Body of pancreas (tissue), 4 donors: ENCODE measurements around the gene NABP1. TPM values are rescaled to one million over a fixed set of nuclear protein-coding genes. Genes with fewer than 3 reads are reported as not detected.

ENCODE experiments used
- ATAC-seq: fragments of 150-250 bp; one replicate; pipeline ENCODE4 v1.9.1; 2016
- DNase-seq, 4 donors: peaks; one replicate each; pipeline ENCODE4 v3.0.0-alpha.2; 2019
- H3K27ac ChIP-seq, 4 donors: fragments of 200-600 bp; sonication (generic); 1 replicate in 3 of 4; 2 replicates in 1 of 4; pipeline versions ENCODE4 v1.5.1 to v1.6.1; 2016 to 2019; ENCODE audit warnings: mild to moderate bottlenecking in 1 of 4, mixed read lengths in 1 of 4, moderate library complexity in 1 of 4
- H3K27me3 ChIP-seq, 2 donors: fragments of 200-600 bp; sonication (generic); one replicate each; pipeline ENCODE4 v1.6.0; 2016; ENCODE audit warnings: mild to moderate bottlenecking in 1 of 2
- H3K36me3 ChIP-seq, 2 donors: fragments of 200-600 bp; sonication (generic); replicated peaks in 1 of 2; 2 replicates each; pipeline ENCODE4 v1.5.1; 2016; ENCODE audit warnings: low read depth in 2 of 2; ENCODE audit not compliant: insufficient read depth in 1 of 2
- H3K4me1 ChIP-seq: fragments of 200-600 bp; sonication (generic); one replicate; pipeline ENCODE4 v1.6.0; 2016
- H3K4me3 ChIP-seq, 2 donors: fragments of 200-600 bp; sonication (generic); 1 replicate in 1 of 2; 2 replicates in 1 of 2; pipeline ENCODE4 v1.5.1; 2016 to 2019
- H3K9me3 ChIP-seq, 3 donors: fragments of 200-600 bp; sonication (generic); 1 replicate in 2 of 3; 2 replicates in 1 of 3; pipeline ENCODE4 v1.5.1; 2016
- POLR2A ChIP-seq, 3 donors: fragments of 450-650 bp; IDR thresholded peaks; one replicate each; pipeline ENCODE4 v1.6.1; 2016; ENCODE audit warnings: antibody characterized with exemption in 3 of 3, mild to moderate bottlenecking in 2 of 3
- WGBS, 2 donors: methylation state at CpG; one replicate each; pipeline ENCODE4 v1.1.5; 2017; 5-methylcytosine and 5-hydroxymethylcytosine counted together
- intact Hi-C: fragments of 100-400 bp; cut with DNase I; formaldehyde crosslinking; loops from one replicate; pipeline ENCODE4 v1.15.1; 2023
- total RNA-seq, 2 donors: library from RNA; depleted of rRNA; stranded (reverse); fragments of >200 nt; gene quantifications; one replicate each; pipeline ENCODE4 v1.1.0, GENCODE V29; 2016
- TF ChIP-seq, protein P1 (sequence below), 7 experiments: fragments of 450-650 bp in 4 of 7; fragments of 200-600 bp in 3 of 7; sonication (generic) in 3 of 7; IDR thresholded peaks; one replicate each; pipeline ENCODE4 v1.5.1; 2016 to 2019; ENCODE audit warnings: antibody characterized with exemption in 7 of 7

Gene NABP1
- total RNA-seq, 2 donors from 2014 or later: 10.9 to 39.2 TPM

DNA sequence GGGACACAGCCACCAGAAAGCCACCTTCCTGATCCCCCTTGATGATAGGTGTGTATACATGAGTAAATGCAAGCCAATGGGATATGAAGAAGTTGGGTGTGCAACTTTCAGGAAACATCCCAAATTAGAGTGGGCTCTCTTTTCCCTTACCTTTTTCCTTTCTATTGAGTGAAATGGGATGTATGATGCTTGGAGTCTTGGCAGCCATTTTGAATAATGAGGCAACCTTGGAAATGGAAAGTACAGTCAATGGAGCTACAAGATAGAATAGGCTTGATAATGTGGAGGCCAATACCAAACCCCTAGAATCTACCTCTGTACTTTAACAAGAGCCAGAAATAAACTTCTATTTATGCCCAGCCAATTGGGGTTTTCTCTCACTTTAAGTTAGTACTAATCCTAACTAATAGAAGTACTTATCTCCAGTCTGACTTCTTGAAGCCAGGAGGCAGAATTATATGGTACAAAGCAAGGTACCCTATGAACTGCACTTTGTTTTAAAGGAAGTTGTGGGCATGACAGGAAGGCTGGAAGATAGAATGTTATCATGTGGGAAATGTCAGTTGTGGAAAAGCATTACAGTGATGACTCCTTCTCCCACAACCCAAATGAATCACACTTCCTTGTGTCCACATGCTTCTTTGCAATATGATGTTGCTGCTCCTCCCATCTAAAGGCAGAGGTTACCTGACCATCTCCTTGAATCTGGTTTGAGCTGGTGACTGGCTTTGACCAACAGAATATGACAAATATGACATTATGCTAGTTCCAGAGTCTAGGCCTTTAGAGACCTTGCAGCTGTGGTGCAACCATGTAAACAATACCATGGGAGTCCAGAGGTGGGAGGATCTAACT lies 12.9 kb upstream of the NABP1 start:
- DNase-seq (no peak), ATAC-seq (no peak)
- no peaks in the 10 kb centered on the region for H3K27me3 ChIP-seq
- no peak for TF ChIP-seq POLR2A (IDR thresholded peaks at IDR 0.05)
- TF ChIP-seq, protein P1, sequence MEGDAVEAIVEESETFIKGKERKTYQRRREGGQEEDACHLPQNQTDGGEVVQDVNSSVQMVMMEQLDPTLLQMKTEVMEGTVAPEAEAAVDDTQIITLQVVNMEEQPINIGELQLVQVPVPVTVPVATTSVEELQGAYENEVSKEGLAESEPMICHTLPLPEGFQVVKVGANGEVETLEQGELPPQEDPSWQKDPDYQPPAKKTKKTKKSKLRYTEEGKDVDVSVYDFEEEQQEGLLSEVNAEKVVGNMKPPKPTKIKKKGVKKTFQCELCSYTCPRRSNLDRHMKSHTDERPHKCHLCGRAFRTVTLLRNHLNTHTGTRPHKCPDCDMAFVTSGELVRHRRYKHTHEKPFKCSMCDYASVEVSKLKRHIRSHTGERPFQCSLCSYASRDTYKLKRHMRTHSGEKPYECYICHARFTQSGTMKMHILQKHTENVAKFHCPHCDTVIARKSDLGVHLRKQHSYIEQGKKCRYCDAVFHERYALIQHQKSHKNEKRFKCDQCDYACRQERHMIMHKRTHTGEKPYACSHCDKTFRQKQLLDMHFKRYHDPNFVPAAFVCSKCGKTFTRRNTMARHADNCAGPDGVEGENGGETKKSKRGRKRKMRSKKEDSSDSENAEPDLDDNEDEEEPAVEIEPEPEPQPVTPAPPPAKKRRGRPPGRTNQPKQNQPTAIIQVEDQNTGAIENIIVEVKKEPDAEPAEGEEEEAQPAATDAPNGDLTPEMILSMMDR (IDR thresholded peaks at IDR 0.05): no peak
- no peak overlapping the region for H3K4me3 ChIP-seq
- no peaks in the 10 kb centered on the region for H3K36me3 ChIP-seq
- intact Hi-C loops: no loop called here
- no peaks in the 10 kb centered on the region for H3K9me3 ChIP-seq
- no peaks in the 10 kb centered on the region for H3K4me1 ChIP-seq
- H3K27ac ChIP-seq: no peak overlapping the region

DNA sequence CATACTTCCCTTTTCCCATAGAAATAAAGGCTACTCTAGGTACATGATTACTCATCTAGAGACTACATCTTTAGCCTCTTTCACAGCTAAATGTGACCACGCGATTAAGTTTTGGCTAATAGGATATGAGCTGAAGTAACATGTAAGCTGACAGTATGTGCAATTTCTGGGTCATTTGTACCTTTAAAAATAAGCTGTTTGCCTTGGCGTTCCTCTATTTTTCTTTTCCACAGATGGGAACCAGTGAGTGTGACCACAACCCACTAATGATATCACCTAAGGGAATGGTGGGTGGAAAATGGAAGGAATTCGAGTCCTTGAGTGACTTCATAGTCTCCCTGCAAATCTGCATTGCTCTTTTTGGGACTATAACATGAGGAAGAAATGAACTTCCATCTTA lies 11.7 kb upstream of the NABP1 start:
- intact Hi-C loops: no loop called here
- no peak overlapping the region for H3K27ac ChIP-seq

DNA sequence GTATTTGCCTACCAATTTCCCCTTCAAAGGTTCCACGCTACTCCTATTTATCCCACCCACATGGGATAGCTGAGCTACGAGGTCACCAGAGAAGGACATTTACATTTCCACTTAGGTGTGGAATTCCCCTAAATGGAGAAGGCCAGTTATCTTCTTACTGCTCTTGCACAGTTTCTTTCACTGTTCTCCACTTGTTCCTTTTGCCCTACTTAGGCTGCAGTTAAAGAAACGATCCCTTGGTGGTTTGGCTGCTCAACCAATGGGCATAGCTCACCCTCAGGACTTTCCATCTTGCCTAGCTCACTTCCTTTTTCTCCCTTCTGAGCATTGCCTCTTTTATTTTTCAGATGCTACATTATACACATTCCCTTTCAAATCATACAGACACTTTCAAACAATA lies 11.2 kb upstream of the NABP1 start:
- H3K9me3 ChIP-seq: no peaks in the 10 kb centered on the region
- TF ChIP-seq POLR2A (IDR thresholded peaks at IDR 0.05): no peak
- TF ChIP-seq, protein P1 (IDR thresholded peaks at IDR 0.05): no peak
- no peak overlapping the region for H3K4me3 ChIP-seq
- H3K27ac ChIP-seq: no peak overlapping the region
- ATAC-seq (no peak), DNase-seq (no peak)
- H3K4me1 ChIP-seq: no peaks in the 10 kb centered on the region
- intact Hi-C loops: no loop called here
- WGBS, 2 donors: 54% methylated on average over 3 of the region's 3 CpGs
- H3K36me3 ChIP-seq: no peaks in the 10 kb centered on the region
- H3K27me3 ChIP-seq: no peaks in the 10 kb centered on the region

More for the DNA sequence above, 11.7 kb upstream of the NABP1 start:
- no peaks in the 10 kb centered on the region for H3K36me3 ChIP-seq
- 71 to 83% methylated on average over 4 of the region's 4 CpGs for WGBS, 2 donors
- H3K4me1 ChIP-seq: no peaks in the 10 kb centered on the region
- no peaks in the 10 kb centered on the region for H3K27me3 ChIP-seq
- no peak overlapping the region for H3K4me3 ChIP-seq
- H3K9me3 ChIP-seq: no peaks in the 10 kb centered on the region
- no peak for ATAC-seq
- TF ChIP-seq POLR2A (IDR thresholded peaks at IDR 0.05): no peak
- TF ChIP-seq, protein P1 (IDR thresholded peaks at IDR 0.05): no peak
- no peak for DNase-seq

DNA sequence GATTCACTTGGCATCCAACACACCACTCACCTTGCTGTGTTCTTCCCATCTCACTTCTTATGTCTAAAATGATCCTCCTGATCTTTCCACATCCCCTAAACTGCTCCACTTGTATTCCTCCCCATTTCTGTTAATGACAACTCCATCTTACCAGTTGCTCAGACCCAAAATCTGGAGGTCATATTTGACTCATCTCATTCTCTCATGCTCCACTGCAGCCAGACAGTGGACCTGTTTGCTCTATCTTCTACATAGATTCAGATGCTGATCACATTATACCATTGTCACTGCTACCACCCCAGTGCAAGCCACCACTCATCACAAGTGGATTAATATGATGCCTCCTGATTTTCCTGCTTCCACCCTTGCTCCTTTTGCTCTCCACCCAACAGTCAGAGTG lies 7.9 kb upstream of the NABP1 start:
- ATAC-seq (no peak), DNase-seq (no peak)
- Histone ChIP-seq H3K4me1 (no peaks in the 10 kb centered on the region), H3K4me3 (no peak overlapping the region), H3K27me3 (no peaks in the 10 kb centered on the region), H3K27ac (no peak overlapping the region), H3K36me3 (no peaks in the 10 kb centered on the region), H3K9me3 (no peaks in the 10 kb centered on the region)
- intact Hi-C loops: no loop called here
- TF ChIP-seq, protein P1 (IDR thresholded peaks at IDR 0.05): no peak
- no peak for TF ChIP-seq POLR2A (IDR thresholded peaks at IDR 0.05)

DNA sequence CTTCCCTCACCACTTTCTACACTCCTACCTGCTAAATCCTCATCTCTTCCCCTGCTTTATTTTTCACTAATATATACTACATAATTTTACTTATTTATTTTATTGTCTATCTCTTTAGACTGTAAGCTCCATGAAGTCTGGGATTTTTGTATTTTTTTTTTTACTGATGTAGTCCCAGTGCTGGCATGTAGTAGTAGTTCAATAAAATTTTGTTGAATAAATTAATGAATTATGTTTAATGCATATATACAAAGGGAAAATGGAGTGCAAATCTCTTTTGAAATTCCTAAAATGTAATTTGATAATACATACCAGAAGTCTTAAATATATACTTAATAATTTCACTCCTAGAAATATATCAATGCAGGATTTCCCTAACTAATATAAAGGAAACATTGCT lies 7.1 kb upstream of the NABP1 start:
- intact Hi-C loops: no loop called here

More for the DNA sequence above, 7.1 kb upstream of the NABP1 start:
- ATAC-seq (no peak), DNase-seq (no peak)
- no peaks in the 10 kb centered on the region for H3K36me3 ChIP-seq
- no peaks in the 10 kb centered on the region for H3K4me1 ChIP-seq
- H3K4me3 ChIP-seq: no peak overlapping the region
- H3K9me3 ChIP-seq: no peaks in the 10 kb centered on the region
- TF ChIP-seq POLR2A (IDR thresholded peaks at IDR 0.05): no peak
- TF ChIP-seq, protein P1 (IDR thresholded peaks at IDR 0.05): no peak
- H3K27me3 ChIP-seq: no peaks in the 10 kb centered on the region
- H3K27ac ChIP-seq: no peak overlapping the region
